Measurements from ENCODE around the gene RABGAP1. TPM values are rescaled to one million over a fixed set of nuclear protein-coding genes. Genes with fewer than 3 reads are reported as not detected.

Gene RABGAP1
- total and polyA plus RNA-seq, 8 donors = 52.6 to 85.9 (median 76.2) TPM

- ATAC-seq (peak; percentile 51), DNase-seq (peak in 1 of 4 donors; percentile 23)
- intact Hi-C loops (cut with DNase I) = no loop called here
- H3K4me1 ChIP-seq = peaks cover 4 to 16% of the 10 kb centered on the region in 2 donors
- TF ChIP-seq CTCF (IDR thresholded peaks at IDR 0.05) = no peak
- no peaks in the 10 kb centered on the region for H3K36me3 ChIP-seq
- H3K4me3 ChIP-seq = no peak overlapping the region
- H3K27ac ChIP-seq = peak overlapping the region; percentile 13 to 47
- H3K9me3 ChIP-seq = no peaks in the 10 kb centered on the region
- H3K27me3 ChIP-seq = no peaks in the 10 kb centered on the region
These were observed 108.9 kb downstream of the RABGAP1 start for GRCh38 chr9:123049589-123050222.

DNA sequence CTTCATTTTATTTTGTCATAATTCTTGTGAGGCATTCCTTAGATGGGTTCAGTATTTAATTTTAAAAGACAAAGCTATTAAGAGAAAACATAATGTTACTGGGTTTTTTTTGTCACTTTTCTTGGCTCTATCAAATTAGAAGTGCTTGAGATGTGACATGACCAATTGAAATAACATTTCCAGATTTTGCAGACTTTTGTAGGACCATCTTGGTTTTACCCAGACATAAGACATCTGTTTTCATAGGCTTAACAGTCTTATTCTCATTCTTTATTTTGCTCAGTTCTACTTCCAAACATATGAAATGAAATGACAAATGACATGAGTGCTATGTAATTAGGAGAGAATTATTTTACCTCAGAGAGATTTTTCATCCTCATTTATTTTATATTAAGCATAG, 112.2 kb downstream of the RABGAP1 start:
- peaks cover 4 to 16% of the 10 kb centered on the region in 2 donors for H3K4me1 ChIP-seq
- intact Hi-C loops (cut with DNase I) = no loop called here
- H3K27ac ChIP-seq = no peak overlapping the region
- TF ChIP-seq CTCF (IDR thresholded peaks at IDR 0.05) = no peak
- no peaks in the 10 kb centered on the region for H3K27me3 ChIP-seq
- H3K4me3 ChIP-seq = no peak overlapping the region
- ATAC-seq = no peak
- peaks cover 0 to 5% of the 10 kb centered on the region in 2 donors for H3K36me3 ChIP-seq
- no peak for DNase-seq
- H3K9me3 ChIP-seq = no peaks in the 10 kb centered on the region

DNA sequence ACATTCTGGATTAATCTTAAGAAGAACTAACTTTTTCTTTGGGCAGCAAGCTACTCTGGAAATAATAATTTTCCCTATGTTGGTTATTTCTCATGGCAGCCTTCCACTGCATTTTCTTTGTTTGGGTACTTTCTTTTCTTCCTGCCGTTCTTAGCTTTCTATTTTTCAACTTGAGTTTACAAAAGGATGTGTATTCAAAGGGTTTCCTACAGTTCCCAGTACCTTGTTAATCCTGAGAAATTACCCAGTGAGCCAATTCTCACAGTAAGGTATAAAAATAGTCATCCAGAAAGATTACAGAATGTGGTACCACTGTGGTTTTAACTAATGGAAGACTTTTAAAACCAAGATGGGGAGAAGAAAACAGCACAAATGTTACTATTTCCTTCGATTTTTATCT, 112.9 kb downstream of the RABGAP1 start:
- DNase-seq (no peak), ATAC-seq (no peak)
- Histone ChIP-seq H3K27me3 (no peaks in the 10 kb centered on the region), H3K4me1 (peaks cover 0 to 14% of the 10 kb centered on the region in 2 donors), H3K27ac (no peak overlapping the region), H3K36me3 (peaks cover 0 to 5% of the 10 kb centered on the region in 2 donors), H3K4me3 (no peak overlapping the region), H3K9me3 (no peaks in the 10 kb centered on the region)
- intact Hi-C loops (cut with DNase I) = no loop called here
- TF ChIP-seq CTCF (IDR thresholded peaks at IDR 0.05) = no peak

DNA sequence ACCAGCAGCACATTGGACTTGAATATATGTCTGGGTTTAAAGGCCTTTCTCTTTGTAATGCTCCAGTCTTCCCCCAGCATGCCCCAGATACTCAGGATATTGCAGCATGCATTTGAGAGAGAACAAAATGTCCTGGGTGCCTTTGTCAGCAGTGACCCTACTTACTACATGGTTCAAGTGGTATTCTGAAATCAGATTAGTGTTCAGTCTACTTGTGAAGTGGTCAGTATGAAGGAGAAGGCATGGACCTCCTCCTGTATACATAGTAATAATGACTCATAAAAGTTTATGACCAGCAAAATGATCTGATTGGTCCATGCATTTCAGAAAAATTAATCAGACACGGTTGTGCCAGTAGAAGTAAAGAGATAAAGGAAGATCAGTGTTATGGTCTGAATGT, 118.0 kb downstream of the RABGAP1 start:
- Histone ChIP-seq H3K4me1 (peaks cover 4% of the 10 kb centered on the region in 2 donors), H3K36me3 (peaks cover 0 to 10% of the 10 kb centered on the region in 2 donors), H3K9me3 (no peaks in the 10 kb centered on the region), H3K27me3 (no peaks in the 10 kb centered on the region), H3K4me3 (no peak overlapping the region), H3K27ac (peak overlapping the region in 1 of 2 donors; percentile 41)
- DNase-seq = no peak
- intact Hi-C loops (cut with DNase I) = no loop called here
- no peak for TF ChIP-seq CTCF (IDR thresholded peaks at IDR 0.05)
- ATAC-seq = peak; percentile 93

GRCh38 chr9:123059472-123060220, 118.8 kb downstream of the RABGAP1 start:
- no peak for DNase-seq
- no peak for TF ChIP-seq CTCF (IDR thresholded peaks at IDR 0.05)
- peaks cover 0 to 10% of the 10 kb centered on the region in 2 donors for H3K36me3 ChIP-seq
- ATAC-seq = peak; percentile 23
- H3K4me3 ChIP-seq = no peak overlapping the region
- H3K27ac ChIP-seq = no peak overlapping the region
- intact Hi-C loops (cut with DNase I) = no loop called here
- H3K9me3 ChIP-seq = no peaks in the 10 kb centered on the region
- peaks cover 4% of the 10 kb centered on the region in 2 donors for H3K4me1 ChIP-seq
- H3K27me3 ChIP-seq = no peaks in the 10 kb centered on the region
